ENCODE measurements around the gene FKBP8. TPM values are rescaled to one million over a fixed set of nuclear protein-coding genes. Genes with fewer than 3 reads are reported as not detected.
"Not testable (repeated sequence)": the region's sequence is repeated elsewhere in the genome, so short reads cannot be mapped to it uniquely, and the experiment has no call there.

Gene FKBP8
- total RNA-seq, 1 donor from 2014 or later, result 195 TPM

GRCh38 chr19:18541258-18541991, 1.9 kb downstream of the FKBP8 start:
- no peak overlapping the region for H3K4me3 ChIP-seq
- peaks cover 52% of the 10 kb centered on the region for H3K36me3 ChIP-seq
- H3K4me1 ChIP-seq, result peaks cover 18% of the 10 kb centered on the region
- TF ChIP-seq CTCF (IDR thresholded peaks at IDR 0.05), result no peak
- H3K27me3 ChIP-seq (ENCODE audit: low read depth), result no peaks in the 10 kb centered on the region
- no peak for DNase-seq
- no peak for ATAC-seq
- H3K27ac ChIP-seq, result no peak overlapping the region
- intact Hi-C loops (cut with DNase I), result no loop called here
- H3K9me3 ChIP-seq, result no peaks in the 10 kb centered on the region

GRCh38 chr19:18540200-18540599, 3.2 kb downstream of the FKBP8 start:
- Histone ChIP-seq H3K4me1 (peaks cover 18% of the 10 kb centered on the region), H3K36me3 (peaks cover 62% of the 10 kb centered on the region)
- H3K4me3 ChIP-seq; H3K27ac ChIP-seq; H3K27me3 ChIP-seq (ENCODE audit: low read depth); DNase-seq; H3K9me3 ChIP-seq; ATAC-seq; intact Hi-C loops (cut with DNase I): not testable (repeated sequence)

GRCh38 chr19:18539372-18539771, 4.0 kb downstream of the FKBP8 start:
- Histone ChIP-seq H3K4me1 (peaks cover 18% of the 10 kb centered on the region), H3K4me3 (no peak overlapping the region), H3K27ac (no peak overlapping the region), H3K9me3 (no peaks in the 10 kb centered on the region), H3K36me3 (peaks cover 69% of the 10 kb centered on the region), H3K27me3 (ENCODE audit: low read depth) (no peaks in the 10 kb centered on the region)
- DNase-seq (no peak), ATAC-seq (no peak)
- no peak for TF ChIP-seq CTCF (IDR thresholded peaks at IDR 0.05)
- intact Hi-C loops (cut with DNase I), result no loop called here

DNA sequence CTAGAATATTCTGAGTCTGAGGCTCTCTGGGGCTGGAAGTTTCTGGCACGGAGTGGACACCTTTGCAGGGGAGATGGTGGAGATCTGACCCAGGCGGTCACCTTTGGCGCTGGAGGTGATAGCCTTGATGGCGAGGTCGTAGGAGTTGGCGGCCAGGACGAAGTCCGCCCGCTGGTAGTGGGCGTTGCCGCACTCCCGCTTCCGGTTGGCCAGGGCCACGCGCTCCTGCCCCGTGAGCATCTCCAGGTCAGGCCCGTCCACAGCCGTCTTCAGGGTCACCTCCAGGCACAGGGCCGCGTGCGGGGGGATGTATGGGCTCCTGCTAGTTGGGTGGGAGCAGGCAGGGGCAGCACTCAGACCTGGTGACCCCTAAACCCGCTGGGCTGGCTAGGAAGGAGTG, 5.3 kb downstream of the FKBP8 start:
- ATAC-seq (no peak), DNase-seq (no peak)
- H3K27ac ChIP-seq, result no peak overlapping the region
- intact Hi-C loops (cut with DNase I), result no loop called here
- peaks cover 12% of the 10 kb centered on the region for H3K4me1 ChIP-seq
- H3K36me3 ChIP-seq, result peaks cover 79% of the 10 kb centered on the region
- no peaks in the 10 kb centered on the region for H3K27me3 ChIP-seq (ENCODE audit: low read depth)
- no peaks in the 10 kb centered on the region for H3K9me3 ChIP-seq
- no peak overlapping the region for H3K4me3 ChIP-seq
- no peak for TF ChIP-seq CTCF (IDR thresholded peaks at IDR 0.05)

DNA sequence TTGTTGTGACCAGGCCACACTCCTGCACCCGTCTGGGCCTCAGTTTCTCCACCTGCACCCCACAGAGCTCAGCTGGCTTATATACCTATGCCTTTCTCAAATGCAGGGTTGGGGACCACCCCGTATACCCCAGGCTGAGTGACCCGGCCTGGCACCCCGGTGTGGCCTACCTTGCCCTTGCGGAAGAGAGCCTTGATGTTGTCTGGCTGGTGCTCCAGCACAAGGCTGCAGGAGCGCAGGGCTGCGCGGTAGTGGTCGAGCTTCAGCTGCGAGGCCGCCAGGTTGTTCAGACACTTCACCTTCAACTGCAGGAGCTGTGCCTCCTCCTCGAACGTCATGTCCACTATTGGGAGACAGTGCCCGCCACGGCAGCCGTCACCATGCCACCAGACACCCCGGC, 5.9 kb downstream of the FKBP8 start:
- peaks cover 10% of the 10 kb centered on the region for H3K4me1 ChIP-seq
- no peaks in the 10 kb centered on the region for H3K27me3 ChIP-seq (ENCODE audit: low read depth)
- TF ChIP-seq CTCF (IDR thresholded peaks at IDR 0.05), result no peak
- no peak overlapping the region for H3K4me3 ChIP-seq
- H3K27ac ChIP-seq, result no peak overlapping the region
- intact Hi-C loops (cut with DNase I), result no loop called here
- no peaks in the 10 kb centered on the region for H3K9me3 ChIP-seq
- no peak for ATAC-seq
- no peak for DNase-seq
- peaks cover 86% of the 10 kb centered on the region for H3K36me3 ChIP-seq

DNA sequence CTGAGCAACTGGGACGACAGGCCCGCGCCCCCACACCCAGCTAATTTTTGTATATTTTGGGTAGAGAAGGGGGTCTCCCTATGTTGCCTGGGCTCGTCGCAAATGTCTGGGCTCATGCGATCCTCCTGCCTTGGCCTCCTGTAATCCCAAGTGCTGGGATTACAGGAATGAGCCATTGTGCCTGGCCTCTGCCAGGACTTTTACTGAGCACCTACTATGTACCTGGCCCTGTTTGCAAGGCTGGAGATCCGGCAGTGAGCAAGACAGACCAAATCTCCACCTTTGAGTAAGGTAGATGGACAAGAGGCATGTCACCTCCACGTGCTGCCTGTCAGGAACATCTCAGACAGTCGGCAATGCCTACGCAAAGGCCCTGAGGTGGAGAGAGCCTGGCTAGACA, 6.9 kb downstream of the FKBP8 start:
- no peaks in the 10 kb centered on the region for H3K9me3 ChIP-seq
- no peak overlapping the region for H3K27ac ChIP-seq
- TF ChIP-seq CTCF (IDR thresholded peaks at IDR 0.05), result no peak
- peaks cover under 1% of the 10 kb centered on the region for H3K4me1 ChIP-seq
- H3K27me3 ChIP-seq (ENCODE audit: low read depth), result no peaks in the 10 kb centered on the region
- H3K4me3 ChIP-seq, result no peak overlapping the region
- no peak for DNase-seq
- ATAC-seq, result no peak
- intact Hi-C loops (cut with DNase I), result no loop called here
- peaks cover 94% of the 10 kb centered on the region for H3K36me3 ChIP-seq
